GM10266 (cell line): ENCODE measurements around the gene KRT36.

Experiments
- DNase-seq: peaks from one replicate; pipeline ENCODE4 v3.0.0; 2012; ENCODE audit errors: extremely low spot score
- CTCF ChIP-seq: IDR thresholded peaks from 2 replicates; pipeline ENCODE4 v1.5.1; 2012; ENCODE audit warnings: mild to moderate bottlenecking, low read depth; ENCODE audit not compliant: control insufficient read depth, insufficient read depth; ENCODE audit errors: missing control alignments

The KRT36 gene

GRCh38 chr17:41467561-41467960 lies 22.1 kb downstream of the KRT36 start:
- TF ChIP-seq CTCF: no peak
- DNase-seq: no peak

- no peak for DNase-seq
- TF ChIP-seq CTCF: no peak
These were observed 22.7 kb downstream of the KRT36 start, which contains the start of gene KRT32 for GRCh38 chr17:41466988-41467387. TSS of gene KRT32 (minus strand) at chr17:41467386. CDS start at chr17:41467325, 61 bp downstream.

GRCh38 chr17:41464682-41465081 lies 25.0 kb downstream of the KRT36 start:
- no peak for TF ChIP-seq CTCF
- DNase-seq: no peak

- TF ChIP-seq CTCF: no peak
These were observed 25.5 kb downstream of the KRT36 start for GRCh38 chr17:41464173-41464572.

GRCh38 chr17:41463746-41464145 lies 26.0 kb downstream of the KRT36 start:
- no peak for DNase-seq
- no peak for TF ChIP-seq CTCF

More at GRCh38 chr17:41464173-41464572, 25.5 kb downstream of the KRT36 start:
- DNase-seq: no peak

GRCh38 chr17:41462705-41463104 lies 27.0 kb downstream of the KRT36 start:
- no peak for TF ChIP-seq CTCF
- DNase-seq: no peak

- DNase-seq: no peak
- TF ChIP-seq CTCF: no peak
These were observed 32.0 kb downstream of the KRT36 start for GRCh38 chr17:41457676-41458075.
